BJ (cell line): Measurements from ENCODE around the gene SLC35F6. TPM values are rescaled to one million over a fixed set of nuclear protein-coding genes. Genes with fewer than 3 reads are reported as not detected.

ENCODE experiments used
- CTCF ChIA-PET: fragments of 350-600 bp; formaldehyde crosslinking; extraction: SDS; loops from one replicate; lab custom pipeline; 2021; ENCODE audit warnings: antibody characterized with exemption, inconsistent platforms; lab: Yijun Ruan, JAX
- POLR2A ChIA-PET: fragments of 300-600 bp; sonication (Branson Sonifier 250); formaldehyde crosslinking; extraction: SDS; loops from one replicate; lab custom pipeline; 2021; ENCODE audit warnings: antibody characterized with exemption; lab: Charles Lee
- DNase-seq: peaks from one replicate; pipeline ENCODE4 v3.0.0-alpha.2; 2011; ENCODE audit warnings: low read depth
- H3K27me3 ChIP-seq: 2 replicates; pipeline ENCODE4 v1.6.0; 2011; ENCODE audit warnings: low read length; ENCODE audit not compliant: control insufficient read depth, insufficient read depth
- H3K36me3 ChIP-seq: 2 replicates; pipeline ENCODE4 v1.5.1; 2011; ENCODE audit warnings: low read length; ENCODE audit not compliant: control insufficient read depth, insufficient read depth
- H3K4me3 ChIP-seq: 2 replicates; pipeline ENCODE4 v1.5.1; 2011; ENCODE audit warnings: low read depth, mild to moderate bottlenecking, control low read depth, low read length
- polyA plus RNA-seq: library from polyadenylated mRNA; depleted of rRNA; stranded (reverse); fragments of >200 nt; gene quantifications from 2 replicates; pipeline ENCODE4 v1.2.3, GENCODE V29; 2011
- TF ChIP-seq, protein P1 (sequence below): IDR thresholded peaks from 2 replicates; pipeline ENCODE4 v1.5.1; 2011; ENCODE audit warnings: low read depth, mild to moderate bottlenecking, control low read depth, inconsistent platforms, low read length, moderate library complexity; ENCODE audit not compliant: insufficient read depth

Gene SLC35F6
- polyA plus RNA-seq, 1 experiment = 37.1 TPM

DNA sequence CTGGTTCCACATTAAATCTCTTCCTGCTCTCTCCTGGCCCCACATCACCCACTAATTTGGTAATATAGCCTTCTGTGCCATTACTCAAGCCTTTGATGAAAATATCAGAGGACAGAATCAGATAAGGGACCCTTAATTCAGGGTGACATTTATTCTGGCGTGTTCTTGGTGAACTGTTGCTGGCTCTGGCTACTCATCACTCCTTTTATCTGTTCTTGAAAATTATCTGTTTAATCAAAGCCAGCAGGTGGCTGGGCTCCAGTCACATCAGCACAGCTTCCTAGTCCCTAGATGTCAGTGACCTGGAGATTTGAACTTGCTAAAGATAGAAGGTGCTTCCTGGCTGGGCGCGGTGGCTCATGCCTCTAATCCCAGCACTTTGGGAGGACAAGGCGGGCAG lies 26.9 kb upstream of the SLC35F6 start:
- DNase-seq = no peak
- Histone ChIP-seq H3K27me3 (no peaks in the 10 kb centered on the region; the same call in 1 of the 2 replicates), H3K4me3 (no peak overlapping the region), H3K36me3 (no peaks in the 10 kb centered on the region)
- TF ChIP-seq, protein P1, sequence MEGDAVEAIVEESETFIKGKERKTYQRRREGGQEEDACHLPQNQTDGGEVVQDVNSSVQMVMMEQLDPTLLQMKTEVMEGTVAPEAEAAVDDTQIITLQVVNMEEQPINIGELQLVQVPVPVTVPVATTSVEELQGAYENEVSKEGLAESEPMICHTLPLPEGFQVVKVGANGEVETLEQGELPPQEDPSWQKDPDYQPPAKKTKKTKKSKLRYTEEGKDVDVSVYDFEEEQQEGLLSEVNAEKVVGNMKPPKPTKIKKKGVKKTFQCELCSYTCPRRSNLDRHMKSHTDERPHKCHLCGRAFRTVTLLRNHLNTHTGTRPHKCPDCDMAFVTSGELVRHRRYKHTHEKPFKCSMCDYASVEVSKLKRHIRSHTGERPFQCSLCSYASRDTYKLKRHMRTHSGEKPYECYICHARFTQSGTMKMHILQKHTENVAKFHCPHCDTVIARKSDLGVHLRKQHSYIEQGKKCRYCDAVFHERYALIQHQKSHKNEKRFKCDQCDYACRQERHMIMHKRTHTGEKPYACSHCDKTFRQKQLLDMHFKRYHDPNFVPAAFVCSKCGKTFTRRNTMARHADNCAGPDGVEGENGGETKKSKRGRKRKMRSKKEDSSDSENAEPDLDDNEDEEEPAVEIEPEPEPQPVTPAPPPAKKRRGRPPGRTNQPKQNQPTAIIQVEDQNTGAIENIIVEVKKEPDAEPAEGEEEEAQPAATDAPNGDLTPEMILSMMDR = no peak
- CTCF ChIA-PET = interaction anchor here (0.7 to 16.3 kb wide), 4 partner anchors 8 to 127 kb away, joined by 3 to 552 read pairs (median 8); no protein-coding TSS in a partner anchor
- POLR2A ChIA-PET = no interaction called here

DNA sequence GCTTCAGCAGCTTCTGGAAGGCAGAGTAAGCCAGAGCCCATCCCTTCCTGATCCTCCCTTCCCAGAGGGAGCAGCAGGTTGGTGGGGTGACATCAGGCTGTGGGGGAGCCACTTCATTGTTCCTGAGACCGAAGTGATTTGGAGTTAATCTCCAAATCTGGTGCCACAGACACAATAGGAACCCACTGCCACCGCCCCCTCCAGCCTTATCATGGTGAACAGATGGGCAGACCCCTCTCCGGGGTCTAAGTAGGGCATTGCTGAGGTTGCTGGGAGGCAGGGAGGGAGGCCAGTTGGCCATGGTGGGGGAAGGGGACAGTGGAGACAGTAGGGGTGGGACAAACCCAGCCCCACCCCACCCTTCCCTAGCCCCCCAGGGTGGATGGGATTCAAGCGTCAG lies 25.6 kb upstream of the SLC35F6 start:
- POLR2A ChIA-PET = no interaction called here

DNA sequence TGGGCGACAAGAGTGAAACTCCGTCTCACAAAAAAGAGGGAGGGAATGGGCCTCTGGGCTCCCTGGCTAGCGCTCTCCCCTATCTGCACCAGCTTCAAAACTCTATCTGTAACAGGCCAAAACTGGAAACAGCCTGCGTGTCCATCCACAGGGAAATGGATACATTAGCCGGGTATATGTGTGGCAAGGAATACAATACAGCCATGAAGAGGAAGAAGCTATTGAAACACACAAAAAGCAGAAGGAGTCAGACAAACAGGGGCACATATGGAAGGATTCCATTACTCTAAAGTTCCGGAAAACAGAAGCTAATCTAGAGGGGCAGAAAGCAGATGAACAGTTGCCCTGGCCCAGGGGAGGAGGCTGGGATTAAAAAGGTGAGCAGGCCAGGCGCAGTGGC lies 24.6 kb upstream of the SLC35F6 start:
- H3K36me3 ChIP-seq = no peaks in the 10 kb centered on the region
- DNase-seq = no peak
- TF ChIP-seq, protein P1 = no peak
- no peaks in the 10 kb centered on the region; the same call in 1 of the 2 replicates for H3K27me3 ChIP-seq
- CTCF ChIA-PET = interaction anchor here (1.2 to 16.3 kb wide), 2 partner anchors 117 to 130 kb away, joined by 3 to 552 read pairs; no protein-coding TSS in a partner anchor
- POLR2A ChIA-PET = no interaction called here
- no peak overlapping the region for H3K4me3 ChIP-seq

More for the DNA sequence above, 25.6 kb upstream of the SLC35F6 start:
- Histone ChIP-seq H3K36me3 (no peaks in the 10 kb centered on the region), H3K4me3 (no peak overlapping the region), H3K27me3 (no peaks in the 10 kb centered on the region)
- DNase-seq = no peak
- CTCF ChIA-PET = interaction anchor here (16.3 kb wide), 1 partner anchor 129 kb away, joined by 552 read pairs; no protein-coding TSS in a partner anchor
- TF ChIP-seq, protein P1 = no peak

DNA sequence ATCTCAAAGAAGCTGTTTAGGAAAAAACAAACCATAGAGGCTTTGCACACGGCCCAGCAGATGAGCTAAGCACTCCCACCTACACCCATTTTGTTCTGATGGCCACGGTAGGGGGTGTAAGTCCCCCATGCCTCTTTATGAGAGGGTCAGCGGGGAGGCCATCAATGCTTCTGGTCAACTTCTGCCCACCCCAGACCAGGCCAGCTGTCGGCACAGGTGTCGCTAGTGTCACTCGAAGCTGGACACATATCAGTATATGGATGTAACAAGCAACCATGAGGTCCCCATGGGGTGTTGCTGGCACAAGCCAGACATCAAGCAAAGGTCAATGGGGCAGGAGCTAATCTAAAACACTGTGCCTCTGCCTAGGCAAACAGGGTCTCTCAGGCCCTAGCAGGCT lies 23.7 kb upstream of the SLC35F6 start:
- no peak for DNase-seq
- CTCF ChIA-PET = interaction anchor here (1.2 to 16.3 kb wide), 2 partner anchors 118 to 130 kb away, joined by 3 to 552 read pairs; no protein-coding TSS in a partner anchor
- no peak overlapping the region for H3K4me3 ChIP-seq
- POLR2A ChIA-PET = no interaction called here
- no peaks in the 10 kb centered on the region for H3K36me3 ChIP-seq
- H3K27me3 ChIP-seq = no peaks in the 10 kb centered on the region; the same call in 1 of the 2 replicates
- TF ChIP-seq, protein P1 = no peak

DNA sequence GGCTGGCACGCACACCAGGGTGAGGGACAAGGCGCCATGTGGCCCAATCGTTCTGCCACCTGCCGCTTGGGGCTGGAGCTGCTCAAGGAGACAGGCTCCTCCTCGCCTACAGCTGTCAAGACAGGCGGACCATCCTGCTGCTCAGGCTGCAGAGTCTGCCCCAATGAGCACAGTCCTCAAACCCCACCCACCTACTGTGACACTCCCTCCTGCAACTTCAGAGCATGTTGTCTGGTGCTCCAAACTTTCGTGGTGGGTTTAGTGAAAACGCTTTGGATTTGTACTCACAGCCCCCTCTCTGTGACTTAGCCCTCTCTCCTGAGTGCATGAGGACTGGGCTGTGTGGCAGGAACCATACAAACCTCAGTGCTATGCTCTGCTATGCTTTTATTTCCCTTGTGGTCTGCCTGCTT lies 23.2 kb upstream of the SLC35F6 start:
- ChIA-PET CTCF (interaction anchor here (16.3 kb wide), 1 partner anchor 131 kb away, joined by 552 read pairs; no protein-coding TSS in a partner anchor), POLR2A (no interaction called here)
- TF ChIP-seq, protein P1 = no peak
- no peaks in the 10 kb centered on the region; the same call in 1 of the 2 replicates for H3K27me3 ChIP-seq
- DNase-seq = no peak
- H3K36me3 ChIP-seq = no peaks in the 10 kb centered on the region
- H3K4me3 ChIP-seq = no peak overlapping the region
